ENCODE results near the gene ADCY3.

Gene ADCY3

GRCh38 chr2:24852026-24852425 is 68.0 kb downstream of the ADCY3 start:
- H3K4me2 ChIP-seq (ENCODE audit: low read depth, low read length, poor library complexity, severe bottlenecking) = no peak overlapping the region

GRCh38 chr2:24850944-24851343 is 69.1 kb downstream of the ADCY3 start:
- H3K4me3 ChIP-seq (ENCODE audit: low read length, poor library complexity, severe bottlenecking) = no peak overlapping the region
- no peaks in the 10 kb centered on the region for H3K4me1 ChIP-seq (ENCODE audit: insufficient read depth, low read length, poor library complexity, severe bottlenecking)
- H3K79me2 ChIP-seq (ENCODE audit: insufficient read depth, low read length) = no peaks in the 10 kb centered on the region
- no peak overlapping the region for H2AFZ ChIP-seq (ENCODE audit: low read length)
- H3K9ac ChIP-seq (ENCODE audit: low read depth, low read length, poor library complexity, severe bottlenecking) = no peak overlapping the region
- no peaks in the 10 kb centered on the region for H3K9me3 ChIP-seq (ENCODE audit: insufficient read depth, low read depth, low read length)
- no peaks in the 10 kb centered on the region for H3K9me2 ChIP-seq (replicated peaks; ENCODE audit: low read depth, low read length)
- peaks cover 16% of the 10 kb centered on the region; the same call in 1 of the 2 replicates for H3K36me3 ChIP-seq (ENCODE audit: insufficient read depth, low read length)
- no peaks in the 10 kb centered on the region for H3K27me3 ChIP-seq (ENCODE audit: insufficient read depth, low read length, poor library complexity, severe bottlenecking)
- H3F3A ChIP-seq (ENCODE audit: low read depth) = no peaks in the 10 kb centered on the region
- TF ChIP-seq EZH2phosphoT487 (IDR thresholded peaks at IDR 0.05; ENCODE audit: borderline replicate concordance) = no peak
- no peak for TF ChIP-seq CTCF (conservative IDR thresholded peaks at IDR 0.05; ENCODE audit: low read length)
- no peak overlapping the region for H3K4me2 ChIP-seq (ENCODE audit: low read depth, low read length, poor library complexity, severe bottlenecking)
- H4K20me1 ChIP-seq (ENCODE audit: insufficient read depth, low read length, poor library complexity, severe bottlenecking) = no peaks in the 10 kb centered on the region

More at GRCh38 chr2:24852026-24852425, 68.0 kb downstream of the ADCY3 start:
- Histone ChIP-seq H2AFZ (ENCODE audit: low read length) (no peak overlapping the region), H3K9ac (ENCODE audit: low read depth, low read length, poor library complexity, severe bottlenecking) (no peak overlapping the region), H4K20me1 (ENCODE audit: insufficient read depth, low read length, poor library complexity, severe bottlenecking) (no peaks in the 10 kb centered on the region), H3F3A (ENCODE audit: low read depth) (no peaks in the 10 kb centered on the region), H3K79me2 (ENCODE audit: insufficient read depth, low read length) (no peaks in the 10 kb centered on the region; the same call in 1 of the 2 replicates), H3K9me3 (ENCODE audit: insufficient read depth, low read depth, low read length) (no peaks in the 10 kb centered on the region), H3K4me3 (ENCODE audit: low read length, poor library complexity, severe bottlenecking) (no peak overlapping the region), H3K36me3 (ENCODE audit: insufficient read depth, low read length) (peaks cover 19% of the 10 kb centered on the region; the same call in 1 of the 2 replicates), H3K27me3 (ENCODE audit: insufficient read depth, low read length, poor library complexity, severe bottlenecking) (no peaks in the 10 kb centered on the region), H3K9me2 (replicated peaks; ENCODE audit: low read depth, low read length) (no peaks in the 10 kb centered on the region), H3K4me1 (ENCODE audit: insufficient read depth, low read length, poor library complexity, severe bottlenecking) (no peaks in the 10 kb centered on the region)
- TF ChIP-seq CTCF (conservative IDR thresholded peaks at IDR 0.05; ENCODE audit: low read length) (no peak), EZH2phosphoT487 (IDR thresholded peaks at IDR 0.05; ENCODE audit: borderline replicate concordance) (no peak)

DNA sequence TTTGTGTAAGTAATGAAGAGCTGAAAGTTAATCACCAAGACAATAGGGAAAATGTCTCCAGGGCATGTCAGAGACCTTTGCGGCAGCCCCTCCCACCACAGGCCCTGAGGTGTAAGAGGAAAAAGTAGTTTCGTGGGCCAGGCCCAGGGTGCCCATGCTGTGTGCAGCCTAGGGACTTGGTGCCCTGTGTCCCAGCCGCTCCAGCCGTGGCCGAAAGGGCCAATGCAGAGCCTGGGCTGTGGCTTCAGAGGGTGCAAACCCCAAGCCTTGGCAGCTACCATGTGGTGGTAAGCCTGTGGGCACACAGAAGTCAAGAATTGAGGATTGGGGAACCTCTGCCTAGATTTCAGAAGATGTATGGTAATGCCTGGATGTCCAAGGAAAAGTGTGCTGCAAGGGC is 74.3 kb downstream of the ADCY3 start:
- TF ChIP-seq CTCF (conservative IDR thresholded peaks at IDR 0.05; ENCODE audit: low read length) (no peak), EZH2phosphoT487 (IDR thresholded peaks at IDR 0.05; ENCODE audit: borderline replicate concordance) (no peak)
- no peaks in the 10 kb centered on the region for H3K4me1 ChIP-seq (ENCODE audit: insufficient read depth, low read length, poor library complexity, severe bottlenecking)
- no peaks in the 10 kb centered on the region for H3K27me3 ChIP-seq (ENCODE audit: insufficient read depth, low read length, poor library complexity, severe bottlenecking)
- no peaks in the 10 kb centered on the region for H3K9me3 ChIP-seq (ENCODE audit: insufficient read depth, low read depth, low read length)
- H2AFZ ChIP-seq (ENCODE audit: low read length) = no peak overlapping the region
- no peaks in the 10 kb centered on the region for H4K20me1 ChIP-seq (ENCODE audit: insufficient read depth, low read length, poor library complexity, severe bottlenecking)
- no peaks in the 10 kb centered on the region for H3F3A ChIP-seq (ENCODE audit: low read depth)
- no peak overlapping the region for H3K4me3 ChIP-seq (ENCODE audit: low read length, poor library complexity, severe bottlenecking)
- H3K4me2 ChIP-seq (ENCODE audit: low read depth, low read length, poor library complexity, severe bottlenecking) = no peak overlapping the region
- peaks cover 36% of the 10 kb centered on the region; the same call in 1 of the 2 replicates for H3K36me3 ChIP-seq (ENCODE audit: insufficient read depth, low read length)
- no peak overlapping the region for H3K9ac ChIP-seq (ENCODE audit: low read depth, low read length, poor library complexity, severe bottlenecking)
- H3K9me2 ChIP-seq (replicated peaks; ENCODE audit: low read depth, low read length) = no peaks in the 10 kb centered on the region
- H3K79me2 ChIP-seq (ENCODE audit: insufficient read depth, low read length) = no peaks in the 10 kb centered on the region

Data from Loucy (cell line).